LNCAP (cell line): Measurements from ENCODE around the gene IGF2R.

Source experiments
- TF ChIP-seq, protein P1 (sequence below): fragments of 450-650 bp; IDR thresholded peaks from 2 replicates; pipeline ENCODE4 v1.5.1; 2017; ENCODE audit warnings: mild to moderate bottlenecking

The IGF2R gene

DNA sequence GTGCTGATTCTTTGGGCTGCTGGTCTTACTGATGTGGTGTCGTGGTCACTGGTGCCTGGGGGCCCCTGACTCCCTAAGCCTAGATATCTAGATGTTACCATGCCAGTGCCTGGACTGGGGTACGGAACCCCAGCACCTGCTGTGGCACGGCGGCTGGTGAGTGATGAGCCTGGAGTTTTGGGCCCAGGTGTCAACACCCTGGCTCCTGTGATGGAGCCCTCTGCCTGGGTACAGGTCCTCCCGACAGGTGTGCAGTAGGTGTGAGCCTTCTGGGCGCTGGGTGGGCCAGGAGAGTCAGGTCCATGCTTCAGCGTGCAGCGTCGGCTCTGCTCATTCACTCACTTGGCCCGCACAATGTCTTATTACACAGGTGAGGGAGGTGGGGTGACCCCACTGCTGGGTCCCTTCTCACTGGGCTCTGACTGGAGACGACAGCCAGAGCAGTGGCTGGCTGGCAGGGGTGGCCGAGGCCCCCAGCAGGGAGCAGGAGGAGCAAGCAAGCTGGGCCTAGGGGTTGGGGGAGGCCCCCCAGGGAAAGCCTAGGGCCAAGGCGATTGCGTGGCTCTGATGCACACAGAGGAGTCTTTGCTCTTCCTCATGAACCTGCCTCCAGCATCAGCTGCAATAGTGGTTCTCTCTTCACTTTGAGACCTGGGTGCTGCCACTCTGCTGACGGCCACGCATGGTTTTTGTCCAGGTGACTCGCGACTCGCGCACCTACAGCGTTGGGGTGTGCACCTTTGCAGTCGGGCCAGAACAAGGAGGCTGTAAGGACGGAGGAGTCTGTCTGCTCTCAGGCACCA is 110.2 kb downstream of the IGF2R start:
- TF ChIP-seq, protein P1, sequence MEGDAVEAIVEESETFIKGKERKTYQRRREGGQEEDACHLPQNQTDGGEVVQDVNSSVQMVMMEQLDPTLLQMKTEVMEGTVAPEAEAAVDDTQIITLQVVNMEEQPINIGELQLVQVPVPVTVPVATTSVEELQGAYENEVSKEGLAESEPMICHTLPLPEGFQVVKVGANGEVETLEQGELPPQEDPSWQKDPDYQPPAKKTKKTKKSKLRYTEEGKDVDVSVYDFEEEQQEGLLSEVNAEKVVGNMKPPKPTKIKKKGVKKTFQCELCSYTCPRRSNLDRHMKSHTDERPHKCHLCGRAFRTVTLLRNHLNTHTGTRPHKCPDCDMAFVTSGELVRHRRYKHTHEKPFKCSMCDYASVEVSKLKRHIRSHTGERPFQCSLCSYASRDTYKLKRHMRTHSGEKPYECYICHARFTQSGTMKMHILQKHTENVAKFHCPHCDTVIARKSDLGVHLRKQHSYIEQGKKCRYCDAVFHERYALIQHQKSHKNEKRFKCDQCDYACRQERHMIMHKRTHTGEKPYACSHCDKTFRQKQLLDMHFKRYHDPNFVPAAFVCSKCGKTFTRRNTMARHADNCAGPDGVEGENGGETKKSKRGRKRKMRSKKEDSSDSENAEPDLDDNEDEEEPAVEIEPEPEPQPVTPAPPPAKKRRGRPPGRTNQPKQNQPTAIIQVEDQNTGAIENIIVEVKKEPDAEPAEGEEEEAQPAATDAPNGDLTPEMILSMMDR = no peak

DNA sequence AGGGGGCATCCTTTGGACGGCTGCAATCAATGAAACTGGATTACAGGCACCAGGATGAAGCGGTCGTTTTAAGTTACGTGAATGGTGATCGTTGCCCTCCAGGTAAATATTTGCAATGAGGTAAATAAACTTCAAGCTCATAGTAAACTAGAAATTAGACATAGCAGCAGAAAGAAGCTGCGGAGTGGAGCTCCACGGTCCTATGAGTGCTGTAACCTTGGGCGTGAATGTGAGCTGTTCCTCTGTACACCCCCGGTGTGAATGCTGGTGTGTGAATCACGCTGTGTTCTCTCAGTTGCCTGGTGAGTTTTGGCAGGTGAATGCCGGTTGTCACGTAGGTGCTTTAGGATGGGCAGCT is 110.8 kb downstream of the IGF2R start:
- TF ChIP-seq, protein P1 = no peak

GRCh38 chr6:160080097-160080496 is 111.2 kb downstream of the IGF2R start:
- TF ChIP-seq, protein P1 = no peak

- TF ChIP-seq, protein P1 = no peak
Observed at GRCh38 chr6:160081398-160081797, 112.5 kb downstream of the IGF2R start.

DNA sequence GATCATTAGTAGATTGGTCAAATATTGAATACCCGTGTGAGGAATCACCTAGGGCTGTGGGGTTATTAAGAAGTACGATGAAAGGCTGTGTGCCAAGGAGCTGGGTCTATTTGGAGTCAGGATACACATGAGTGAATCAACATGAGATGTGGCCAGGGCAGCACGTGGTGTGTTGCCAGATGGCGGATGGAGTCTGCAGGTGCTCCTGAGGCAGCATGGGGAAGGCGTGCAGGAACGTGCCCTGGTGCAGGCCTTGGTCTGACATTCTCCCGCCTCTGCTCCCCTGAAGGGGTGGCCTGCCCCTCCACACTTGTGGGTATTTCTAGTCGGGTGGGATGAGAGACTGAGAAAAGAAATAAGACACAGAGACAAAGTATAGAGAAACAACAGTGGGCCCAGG is 113.7 kb downstream of the IGF2R start:
- TF ChIP-seq, protein P1 = no peak

DNA sequence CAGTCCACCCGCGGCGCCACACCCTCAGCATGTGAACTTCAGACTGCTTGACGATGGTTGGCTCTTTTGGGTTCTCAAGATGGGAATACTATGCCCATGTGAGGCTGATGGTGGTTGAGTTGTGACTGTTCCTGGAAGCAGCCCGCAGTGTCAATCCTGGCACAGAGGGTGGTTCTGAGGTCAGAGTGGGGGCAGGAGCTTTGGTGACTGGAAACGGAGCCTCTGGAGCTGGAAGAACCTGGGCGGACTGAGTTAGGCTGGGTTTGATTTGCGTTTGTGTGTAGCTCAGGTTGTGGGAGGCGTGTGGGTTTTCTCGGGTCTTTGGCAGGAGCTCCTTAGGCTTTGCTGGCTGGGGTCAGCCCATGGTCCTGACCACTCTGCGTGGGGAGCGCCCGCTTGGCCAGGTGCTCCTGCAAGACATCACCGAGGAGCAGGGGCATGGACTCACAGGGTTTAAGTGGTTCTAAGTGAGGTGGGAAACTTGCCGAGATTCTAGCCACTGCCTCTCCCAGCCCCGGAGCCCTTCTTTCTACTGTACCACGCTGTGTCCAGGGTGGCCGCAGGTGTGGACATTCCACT is 115.4 kb downstream of the IGF2R start:
- TF ChIP-seq, protein P1 = no peak

GRCh38 chr6:160085226-160085625 is 116.3 kb downstream of the IGF2R start:
- TF ChIP-seq, protein P1 = no peak
